ENCODE measurements around the gene TRH. TPM values are rescaled to one million over a fixed set of nuclear protein-coding genes. Genes with fewer than 3 reads are reported as not detected.

Gene TRH
- total RNA-seq, 1 experiment from 2014 or later = 0.22 TPM

DNA sequence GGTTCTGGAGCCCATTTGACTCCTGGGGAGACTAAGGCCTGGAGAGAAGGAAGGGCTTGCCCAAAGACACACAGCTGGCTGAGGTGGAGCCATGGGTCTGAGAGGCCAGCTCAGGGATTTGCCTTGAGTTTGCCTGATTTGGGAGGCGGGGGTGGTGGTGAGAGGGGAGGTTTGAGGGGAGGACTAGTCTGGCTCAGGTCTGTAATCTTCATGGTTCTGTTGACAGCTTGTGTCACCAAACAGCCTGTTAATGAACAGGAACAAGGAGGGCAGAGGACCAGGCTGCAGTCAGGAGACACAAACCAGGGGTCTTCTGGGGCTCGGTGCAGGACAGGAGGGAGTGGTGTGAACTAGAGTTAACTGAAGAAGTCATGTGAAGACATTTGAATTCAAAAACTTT lies 3.6 kb downstream of the TRH start:
- Mint-ChIP-seq H3K4me1 (peaks cover 11% of the 10 kb centered on the region), H3K27ac (no peak overlapping the region), H3K9me3 (no peaks in the 10 kb centered on the region), H3K4me3 (no peak overlapping the region), H3K27me3 (ENCODE audit: low read depth) (peaks cover 100% of the 10 kb centered on the region), H3K36me3 (no peaks in the 10 kb centered on the region)
- CTCF ChIA-PET = interaction anchor here (1.1 kb wide), 1 partner anchor 595 kb away, joined by 3 read pairs; no protein-coding TSS in a partner anchor
- TF ChIP-seq, protein P1, sequence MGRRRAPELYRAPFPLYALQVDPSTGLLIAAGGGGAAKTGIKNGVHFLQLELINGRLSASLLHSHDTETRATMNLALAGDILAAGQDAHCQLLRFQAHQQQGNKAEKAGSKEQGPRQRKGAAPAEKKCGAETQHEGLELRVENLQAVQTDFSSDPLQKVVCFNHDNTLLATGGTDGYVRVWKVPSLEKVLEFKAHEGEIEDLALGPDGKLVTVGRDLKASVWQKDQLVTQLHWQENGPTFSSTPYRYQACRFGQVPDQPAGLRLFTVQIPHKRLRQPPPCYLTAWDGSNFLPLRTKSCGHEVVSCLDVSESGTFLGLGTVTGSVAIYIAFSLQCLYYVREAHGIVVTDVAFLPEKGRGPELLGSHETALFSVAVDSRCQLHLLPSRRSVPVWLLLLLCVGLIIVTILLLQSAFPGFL (CRISPR knock-in tag; IDR thresholded peaks at IDR 0.05; ENCODE audit: borderline replicate concordance) = no peak
- TF ChIP-seq MAX (CRISPR knock-in tag; IDR thresholded peaks at IDR 0.05) (no peak), CTCF (IDR thresholded peaks at IDR 0.05) (no peak), OVOL2 (CRISPR knock-in tag; IDR thresholded peaks at IDR 0.05; ENCODE audit: borderline replicate concordance) (no peak)
- ATAC-seq = no peak
- POLR2A ChIA-PET = no interaction called here
- no peak for DNase-seq (ENCODE audit: low spot score)

- no peak overlapping the region for H3K27ac Mint-ChIP-seq
- no peak for ATAC-seq
- H3K9me3 Mint-ChIP-seq = no peaks in the 10 kb centered on the region
- no peaks in the 10 kb centered on the region for H3K36me3 Mint-ChIP-seq
- ChIA-PET CTCF (no interaction called here), POLR2A (no interaction called here)
- no peak overlapping the region for H3K4me3 Mint-ChIP-seq
- peaks cover 9% of the 10 kb centered on the region for H3K4me1 Mint-ChIP-seq
- peaks cover 85% of the 10 kb centered on the region for H3K27me3 Mint-ChIP-seq (ENCODE audit: low read depth)
- DNase-seq (ENCODE audit: low spot score) = no peak
- TF ChIP-seq HMGA2 (CRISPR knock-in tag; IDR thresholded peaks at IDR 0.05) (no peak), TCF7 (CRISPR knock-in tag; IDR thresholded peaks at IDR 0.05; ENCODE audit: low read depth) (no peak), FOXJ3 (CRISPR knock-in tag; IDR thresholded peaks at IDR 0.05; ENCODE audit: borderline replicate concordance) (no peak), ATF6 (CRISPR knock-in tag; IDR thresholded peaks at IDR 0.05) (no peak), ZNF263 (CRISPR knock-in tag; IDR thresholded peaks at IDR 0.05; ENCODE audit: low read depth) (no peak), NFYB (CRISPR knock-in tag; conservative IDR thresholded peaks at IDR 0.05; ENCODE audit: low read depth) (no peak), ZBTB43 (CRISPR knock-in tag; IDR thresholded peaks at IDR 0.05) (no peak), USF2 (CRISPR knock-in tag; IDR thresholded peaks at IDR 0.05) (no peak), ZNF423 (CRISPR knock-in tag; IDR thresholded peaks at IDR 0.05) (no peak), CBFB (CRISPR knock-in tag; IDR thresholded peaks at IDR 0.05; ENCODE audit: low read depth) (no peak), ERG (CRISPR knock-in tag; IDR thresholded peaks at IDR 0.05) (no peak)
- TF ChIP-seq, protein P2, sequence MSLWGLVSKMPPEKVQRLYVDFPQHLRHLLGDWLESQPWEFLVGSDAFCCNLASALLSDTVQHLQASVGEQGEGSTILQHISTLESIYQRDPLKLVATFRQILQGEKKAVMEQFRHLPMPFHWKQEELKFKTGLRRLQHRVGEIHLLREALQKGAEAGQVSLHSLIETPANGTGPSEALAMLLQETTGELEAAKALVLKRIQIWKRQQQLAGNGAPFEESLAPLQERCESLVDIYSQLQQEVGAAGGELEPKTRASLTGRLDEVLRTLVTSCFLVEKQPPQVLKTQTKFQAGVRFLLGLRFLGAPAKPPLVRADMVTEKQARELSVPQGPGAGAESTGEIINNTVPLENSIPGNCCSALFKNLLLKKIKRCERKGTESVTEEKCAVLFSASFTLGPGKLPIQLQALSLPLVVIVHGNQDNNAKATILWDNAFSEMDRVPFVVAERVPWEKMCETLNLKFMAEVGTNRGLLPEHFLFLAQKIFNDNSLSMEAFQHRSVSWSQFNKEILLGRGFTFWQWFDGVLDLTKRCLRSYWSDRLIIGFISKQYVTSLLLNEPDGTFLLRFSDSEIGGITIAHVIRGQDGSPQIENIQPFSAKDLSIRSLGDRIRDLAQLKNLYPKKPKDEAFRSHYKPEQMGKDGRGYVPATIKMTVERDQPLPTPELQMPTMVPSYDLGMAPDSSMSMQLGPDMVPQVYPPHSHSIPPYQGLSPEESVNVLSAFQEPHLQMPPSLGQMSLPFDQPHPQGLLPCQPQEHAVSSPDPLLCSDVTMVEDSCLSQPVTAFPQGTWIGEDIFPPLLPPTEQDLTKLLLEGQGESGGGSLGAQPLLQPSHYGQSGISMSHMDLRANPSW (CRISPR knock-in tag; conservative IDR thresholded peaks at IDR 0.05; ENCODE audit: low read depth) = no peak
- TF ChIP-seq, protein P3, sequence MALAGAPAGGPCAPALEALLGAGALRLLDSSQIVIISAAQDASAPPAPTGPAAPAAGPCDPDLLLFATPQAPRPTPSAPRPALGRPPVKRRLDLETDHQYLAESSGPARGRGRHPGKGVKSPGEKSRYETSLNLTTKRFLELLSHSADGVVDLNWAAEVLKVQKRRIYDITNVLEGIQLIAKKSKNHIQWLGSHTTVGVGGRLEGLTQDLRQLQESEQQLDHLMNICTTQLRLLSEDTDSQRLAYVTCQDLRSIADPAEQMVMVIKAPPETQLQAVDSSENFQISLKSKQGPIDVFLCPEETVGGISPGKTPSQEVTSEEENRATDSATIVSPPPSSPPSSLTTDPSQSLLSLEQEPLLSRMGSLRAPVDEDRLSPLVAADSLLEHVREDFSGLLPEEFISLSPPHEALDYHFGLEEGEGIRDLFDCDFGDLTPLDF (CRISPR knock-in tag; IDR thresholded peaks at IDR 0.05) = no peak
- TF ChIP-seq, protein P4, sequence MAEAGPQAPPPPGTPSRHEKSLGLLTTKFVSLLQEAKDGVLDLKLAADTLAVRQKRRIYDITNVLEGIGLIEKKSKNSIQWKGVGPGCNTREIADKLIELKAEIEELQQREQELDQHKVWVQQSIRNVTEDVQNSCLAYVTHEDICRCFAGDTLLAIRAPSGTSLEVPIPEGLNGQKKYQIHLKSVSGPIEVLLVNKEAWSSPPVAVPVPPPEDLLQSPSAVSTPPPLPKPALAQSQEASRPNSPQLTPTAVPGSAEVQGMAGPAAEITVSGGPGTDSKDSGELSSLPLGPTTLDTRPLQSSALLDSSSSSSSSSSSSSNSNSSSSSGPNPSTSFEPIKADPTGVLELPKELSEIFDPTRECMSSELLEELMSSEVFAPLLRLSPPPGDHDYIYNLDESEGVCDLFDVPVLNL (CRISPR knock-in tag; IDR thresholded peaks at IDR 0.05; ENCODE audit: borderline replicate concordance, low read depth) = no peak
Observed at GRCh38 chr3:129979905-129980304, 5.4 kb downstream of the TRH start.
